ENCODE data around the gene ZNF568.

ZNF568 gene

GRCh38 chr19:36918090-36918489 lies 2.0 kb downstream of the ZNF568 start:
- DNase-seq (ENCODE audit: low read depth) = no peak
- TF ChIP-seq CTCF (IDR thresholded peaks at IDR 0.05; ENCODE audit: control insufficient read depth, extremely low read depth, insufficient read depth) = no peak
- H3K4me3 ChIP-seq (ENCODE audit: low read depth, low read length) = no peak overlapping the region

GRCh38 chr19:36931684-36932083 lies 15.6 kb downstream of the ZNF568 start:
- no peak for TF ChIP-seq CTCF (IDR thresholded peaks at IDR 0.05; ENCODE audit: control insufficient read depth, extremely low read depth, insufficient read depth)
- DNase-seq (ENCODE audit: low read depth) = no peak
- no peak overlapping the region for H3K4me3 ChIP-seq (ENCODE audit: low read depth, low read length)

- peak; percentile 18; the same call in 1 of the 2 replicates for TF ChIP-seq CTCF (IDR thresholded peaks at IDR 0.05; ENCODE audit: control insufficient read depth, extremely low read depth, insufficient read depth)
- DNase-seq (ENCODE audit: low read depth) = no peak
- no peak overlapping the region for H3K4me3 ChIP-seq (ENCODE audit: low read depth, low read length)
Observed at GRCh38 chr19:36939153-36939552, 23.0 kb downstream of the ZNF568 start.

GRCh38 chr19:36950335-36951119 lies 34.4 kb downstream of the ZNF568 start:
- DNase-seq (ENCODE audit: low read depth) = no peak
- no peak overlapping the region for H3K4me3 ChIP-seq (ENCODE audit: low read depth, low read length)
- TF ChIP-seq CTCF (IDR thresholded peaks at IDR 0.05; ENCODE audit: control insufficient read depth, extremely low read depth, insufficient read depth) = no peak

- H3K4me3 ChIP-seq (ENCODE audit: low read depth, low read length) = no peak overlapping the region
- no peak for TF ChIP-seq CTCF (IDR thresholded peaks at IDR 0.05; ENCODE audit: control insufficient read depth, extremely low read depth, insufficient read depth)
- DNase-seq (ENCODE audit: low read depth) = no peak
Observed at GRCh38 chr19:36962346-36962745, 46.2 kb downstream of the ZNF568 start.

- no peak for DNase-seq (ENCODE audit: low read depth)
- no peak overlapping the region for H3K4me3 ChIP-seq (ENCODE audit: low read depth, low read length)
- TF ChIP-seq CTCF (IDR thresholded peaks at IDR 0.05; ENCODE audit: control insufficient read depth, extremely low read depth, insufficient read depth) = no peak
Observed at GRCh38 chr19:36963280-36963679, 47.1 kb downstream of the ZNF568 start.

GRCh38 chr19:36972571-36972970 lies 56.4 kb downstream of the ZNF568 start:
- no peak for TF ChIP-seq CTCF (IDR thresholded peaks at IDR 0.05; ENCODE audit: control insufficient read depth, extremely low read depth, insufficient read depth)
- peak overlapping the region; percentile 64 for H3K4me3 ChIP-seq (ENCODE audit: low read depth, low read length)
- no peak for DNase-seq (ENCODE audit: low read depth)

Measured in LNCaP clone FGC (cell line).